Measurements from ENCODE around the gene VTN.

Gene VTN

GRCh38 chr17:28397275-28397674, 27.2 kb upstream of the VTN start:
- no peak for ATAC-seq (ENCODE audit: insufficient read depth, low read depth)
- DNase-seq: no peak
- Histone ChIP-seq H2AFZ (ENCODE audit: low read depth, low read length) (no peak overlapping the region), H3K36me3 (ENCODE audit: insufficient read depth, low read length) (no peaks in the 10 kb centered on the region), H3K4me1 (ENCODE audit: insufficient read depth, low read length) (no peaks in the 10 kb centered on the region), H3K79me2 (ENCODE audit: insufficient read depth, low read length) (no peaks in the 10 kb centered on the region), H3K27me3 (ENCODE audit: insufficient read depth, low read length, poor library complexity) (no peaks in the 10 kb centered on the region), H4K20me1 (ENCODE audit: insufficient read depth, low read length) (no peaks in the 10 kb centered on the region), H3K9ac (ENCODE audit: low read depth, low read length) (no peak overlapping the region), H3K9me3 (ENCODE audit: insufficient read depth, low read length, severe bottlenecking) (no peaks in the 10 kb centered on the region), H3K4me3 (ENCODE audit: low read depth in 1 of 2, low read length in 2 of 2) (no peak overlapping the region), H3K4me2 (ENCODE audit: insufficient read depth, low read length) (no peak overlapping the region), H3K27ac (ENCODE audit: low read length) (no peak overlapping the region)
- TF ChIP-seq CTCF (IDR thresholded peaks at IDR 0.05; ENCODE audit: borderline replicate concordance, extremely low read depth, low read length, poor library complexity, severe bottlenecking) (no peak), EZH2 (IDR thresholded peaks at IDR 0.05; ENCODE audit: borderline replicate concordance, low read depth, low read length, severe bottlenecking) (no peak)

GRCh38 chr17:28396635-28397239, 26.6 kb upstream of the VTN start:
- Histone ChIP-seq H3K4me2 (ENCODE audit: insufficient read depth, low read length) (no peak overlapping the region), H3K4me1 (ENCODE audit: insufficient read depth, low read length) (no peaks in the 10 kb centered on the region), H3K9me3 (ENCODE audit: insufficient read depth, low read length, severe bottlenecking) (no peaks in the 10 kb centered on the region), H4K20me1 (ENCODE audit: insufficient read depth, low read length) (no peaks in the 10 kb centered on the region), H3K9ac (ENCODE audit: low read depth, low read length) (no peak overlapping the region), H2AFZ (ENCODE audit: low read depth, low read length) (no peak overlapping the region), H3K27ac (ENCODE audit: low read length) (no peak overlapping the region), H3K27me3 (ENCODE audit: insufficient read depth, low read length, poor library complexity) (no peaks in the 10 kb centered on the region), H3K4me3 (ENCODE audit: low read depth in 1 of 2, low read length in 2 of 2) (no peak overlapping the region), H3K79me2 (ENCODE audit: insufficient read depth, low read length) (no peaks in the 10 kb centered on the region), H3K36me3 (ENCODE audit: insufficient read depth, low read length) (no peaks in the 10 kb centered on the region)
- no peak for DNase-seq
- no peak for ATAC-seq (ENCODE audit: insufficient read depth, low read depth)
- no peak for TF ChIP-seq CTCF (IDR thresholded peaks at IDR 0.05; ENCODE audit: borderline replicate concordance, extremely low read depth, low read length, poor library complexity, severe bottlenecking)
- no peak for TF ChIP-seq EZH2 (IDR thresholded peaks at IDR 0.05; ENCODE audit: borderline replicate concordance, low read depth, low read length, severe bottlenecking)

- Histone ChIP-seq H3K27me3 (ENCODE audit: insufficient read depth, low read length, poor library complexity) (no peaks in the 10 kb centered on the region), H3K4me2 (ENCODE audit: insufficient read depth, low read length) (no peak overlapping the region), H3K27ac (ENCODE audit: low read length) (no peak overlapping the region), H3K4me3 (ENCODE audit: low read depth in 1 of 2, low read length in 2 of 2) (no peak overlapping the region), H3K9me3 (ENCODE audit: insufficient read depth, low read length, severe bottlenecking) (no peaks in the 10 kb centered on the region), H3K36me3 (ENCODE audit: insufficient read depth, low read length) (no peaks in the 10 kb centered on the region), H4K20me1 (ENCODE audit: insufficient read depth, low read length) (no peaks in the 10 kb centered on the region), H3K79me2 (ENCODE audit: insufficient read depth, low read length) (no peaks in the 10 kb centered on the region), H3K4me1 (ENCODE audit: insufficient read depth, low read length) (no peaks in the 10 kb centered on the region), H3K9ac (ENCODE audit: low read depth, low read length) (no peak overlapping the region), H2AFZ (ENCODE audit: low read depth, low read length) (no peak overlapping the region)
- no peak for DNase-seq
- TF ChIP-seq EZH2 (IDR thresholded peaks at IDR 0.05; ENCODE audit: borderline replicate concordance, low read depth, low read length, severe bottlenecking): no peak
- no peak for TF ChIP-seq CTCF (IDR thresholded peaks at IDR 0.05; ENCODE audit: borderline replicate concordance, extremely low read depth, low read length, poor library complexity, severe bottlenecking)
- ATAC-seq (ENCODE audit: insufficient read depth, low read depth): no peak
Observed at GRCh38 chr17:28395968-28396367, 25.9 kb upstream of the VTN start.

All from DND-41 (cell line).